ENCODE results near the gene PALM2AKAP2.

DNA sequence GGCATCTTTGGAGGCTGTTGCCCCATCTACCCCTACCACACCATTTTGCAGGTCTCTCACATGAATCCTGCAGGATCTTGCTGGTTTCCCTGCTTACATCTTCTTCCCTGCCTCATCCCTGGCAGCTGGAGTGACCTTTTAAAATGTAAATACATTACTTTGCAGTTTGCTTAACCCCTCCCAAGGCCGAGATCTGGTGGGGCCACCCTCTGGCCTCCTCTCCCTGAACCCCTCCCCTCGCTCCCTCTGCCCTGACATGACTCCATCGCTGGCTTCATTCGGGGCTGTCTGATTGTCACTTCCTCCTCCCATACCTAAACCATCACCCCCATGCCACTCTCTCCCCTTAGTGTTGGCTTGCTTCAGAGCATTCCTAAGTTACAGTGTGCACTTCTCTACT, 12.6 kb upstream of the PALM2AKAP2 start:
- TF ChIP-seq, protein P1, sequence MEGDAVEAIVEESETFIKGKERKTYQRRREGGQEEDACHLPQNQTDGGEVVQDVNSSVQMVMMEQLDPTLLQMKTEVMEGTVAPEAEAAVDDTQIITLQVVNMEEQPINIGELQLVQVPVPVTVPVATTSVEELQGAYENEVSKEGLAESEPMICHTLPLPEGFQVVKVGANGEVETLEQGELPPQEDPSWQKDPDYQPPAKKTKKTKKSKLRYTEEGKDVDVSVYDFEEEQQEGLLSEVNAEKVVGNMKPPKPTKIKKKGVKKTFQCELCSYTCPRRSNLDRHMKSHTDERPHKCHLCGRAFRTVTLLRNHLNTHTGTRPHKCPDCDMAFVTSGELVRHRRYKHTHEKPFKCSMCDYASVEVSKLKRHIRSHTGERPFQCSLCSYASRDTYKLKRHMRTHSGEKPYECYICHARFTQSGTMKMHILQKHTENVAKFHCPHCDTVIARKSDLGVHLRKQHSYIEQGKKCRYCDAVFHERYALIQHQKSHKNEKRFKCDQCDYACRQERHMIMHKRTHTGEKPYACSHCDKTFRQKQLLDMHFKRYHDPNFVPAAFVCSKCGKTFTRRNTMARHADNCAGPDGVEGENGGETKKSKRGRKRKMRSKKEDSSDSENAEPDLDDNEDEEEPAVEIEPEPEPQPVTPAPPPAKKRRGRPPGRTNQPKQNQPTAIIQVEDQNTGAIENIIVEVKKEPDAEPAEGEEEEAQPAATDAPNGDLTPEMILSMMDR (IDR thresholded peaks at IDR 0.05; ENCODE audit: poor library complexity, severe bottlenecking), result no peak
- TF ChIP-seq MXI1 (conservative IDR thresholded peaks at IDR 0.05; ENCODE audit: poor library complexity, severe bottlenecking) (no peak), EZH2 (IDR thresholded peaks at IDR 0.05; ENCODE audit: borderline replicate concordance, insufficient read depth, low read length, poor library complexity, severe bottlenecking) (no peak), POLR2AphosphoS5 (IDR thresholded peaks at IDR 0.05) (no peak), RAD21 (conservative IDR thresholded peaks at IDR 0.05) (no peak), TAF1 (IDR thresholded peaks at IDR 0.05; ENCODE audit: low read depth) (no peak)
- TF ChIP-seq, protein P2, sequence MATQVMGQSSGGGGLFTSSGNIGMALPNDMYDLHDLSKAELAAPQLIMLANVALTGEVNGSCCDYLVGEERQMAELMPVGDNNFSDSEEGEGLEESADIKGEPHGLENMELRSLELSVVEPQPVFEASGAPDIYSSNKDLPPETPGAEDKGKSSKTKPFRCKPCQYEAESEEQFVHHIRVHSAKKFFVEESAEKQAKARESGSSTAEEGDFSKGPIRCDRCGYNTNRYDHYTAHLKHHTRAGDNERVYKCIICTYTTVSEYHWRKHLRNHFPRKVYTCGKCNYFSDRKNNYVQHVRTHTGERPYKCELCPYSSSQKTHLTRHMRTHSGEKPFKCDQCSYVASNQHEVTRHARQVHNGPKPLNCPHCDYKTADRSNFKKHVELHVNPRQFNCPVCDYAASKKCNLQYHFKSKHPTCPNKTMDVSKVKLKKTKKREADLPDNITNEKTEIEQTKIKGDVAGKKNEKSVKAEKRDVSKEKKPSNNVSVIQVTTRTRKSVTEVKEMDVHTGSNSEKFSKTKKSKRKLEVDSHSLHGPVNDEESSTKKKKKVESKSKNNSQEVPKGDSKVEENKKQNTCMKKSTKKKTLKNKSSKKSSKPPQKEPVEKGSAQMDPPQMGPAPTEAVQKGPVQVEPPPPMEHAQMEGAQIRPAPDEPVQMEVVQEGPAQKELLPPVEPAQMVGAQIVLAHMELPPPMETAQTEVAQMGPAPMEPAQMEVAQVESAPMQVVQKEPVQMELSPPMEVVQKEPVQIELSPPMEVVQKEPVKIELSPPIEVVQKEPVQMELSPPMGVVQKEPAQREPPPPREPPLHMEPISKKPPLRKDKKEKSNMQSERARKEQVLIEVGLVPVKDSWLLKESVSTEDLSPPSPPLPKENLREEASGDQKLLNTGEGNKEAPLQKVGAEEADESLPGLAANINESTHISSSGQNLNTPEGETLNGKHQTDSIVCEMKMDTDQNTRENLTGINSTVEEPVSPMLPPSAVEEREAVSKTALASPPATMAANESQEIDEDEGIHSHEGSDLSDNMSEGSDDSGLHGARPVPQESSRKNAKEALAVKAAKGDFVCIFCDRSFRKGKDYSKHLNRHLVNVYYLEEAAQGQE (IDR thresholded peaks at IDR 0.05; ENCODE audit: borderline replicate concordance), result no peak

Data from neural cell (in vitro differentiated cells).